IMR-90 (cell line): ENCODE results near the gene TBC1D30. TPM values are rescaled to one million over a fixed set of nuclear protein-coding genes. Genes with fewer than 3 reads are reported as not detected.

Source experiments
- ATAC-seq: fragments of 200-7000 bp; cut with Tn5 transposase; 2 replicates; pipeline ENCODE4 v1.9.1; 2020; ENCODE audit warnings: low read depth, mild to moderate bottlenecking, moderate library complexity
- BruUV-seq: library from RNA; stranded (reverse); fragments of 400-500 nt; replicated peaks from 2 replicates; lab custom pipeline; 2021; lab: Mats Ljungman, UMichigan
- CTCF ChIA-PET: fragments of 300-600 bp; formaldehyde crosslinking; extraction: SDS; loops from one replicate; lab custom pipeline; 2021; ENCODE audit warnings: antibody characterized with exemption; lab: Yijun Ruan, JAX
- POLR2A ChIA-PET: fragments of 300-600 bp; sonication (Branson Sonifier 250); formaldehyde crosslinking; loops from one replicate; lab custom pipeline; 2022; ENCODE audit warnings: antibody characterized with exemption; ENCODE audit not compliant: unreplicated experiment; lab: Charles Lee
- DNase-seq: peaks from one replicate; pipeline ENCODE4 v3.0.0; 2013
- H2AFZ ChIP-seq: replicated peaks from 2 replicates; pipeline ENCODE3; 2013; ENCODE audit warnings: low read length, mild to moderate bottlenecking; ENCODE audit not compliant: poor library complexity
- H2AK5ac ChIP-seq: 2 replicates; pipeline ENCODE4 v1.6.1; 2013; ENCODE audit warnings: low read depth, low read length, inconsistent platforms
- H2AK9ac ChIP-seq: replicated peaks from 2 replicates; pipeline ENCODE3; 2013; ENCODE audit warnings: mild to moderate bottlenecking, low read depth, low read length, moderate library complexity; ENCODE audit not compliant: poor library complexity
- H2BK120ac ChIP-seq: 2 replicates; pipeline ENCODE4 v1.6.1; 2013; ENCODE audit warnings: low read depth, low read length, inconsistent platforms
- H2BK15ac ChIP-seq: 3 replicates; pipeline ENCODE4 v1.6.1; 2013; ENCODE audit warnings: low read depth, low read length, inconsistent platforms
- H2BK20ac ChIP-seq: 2 replicates; pipeline ENCODE4 v1.6.1; 2013; ENCODE audit warnings: low read depth, mild to moderate bottlenecking, inconsistent platforms, low read length, moderate library complexity
- H2BK5ac ChIP-seq: 2 replicates; pipeline ENCODE4 v1.6.1; 2013; ENCODE audit warnings: mild to moderate bottlenecking, low read depth, low read length, inconsistent platforms; ENCODE audit not compliant: poor library complexity, severe bottlenecking
- H3K14ac ChIP-seq: replicated peaks from 2 replicates; pipeline ENCODE4 v1.6.1; 2013; ENCODE audit warnings: low read depth, low read length, inconsistent platforms
- H3K18ac ChIP-seq: 2 replicates; pipeline ENCODE4 v1.6.1; 2013; ENCODE audit warnings: low read depth, low read length, control low read depth
- H3K23ac ChIP-seq: 2 replicates; pipeline ENCODE4 v1.6.1; 2013; ENCODE audit warnings: low read depth, low read length, inconsistent platforms
- H3K27ac ChIP-seq: 2 replicates; pipeline ENCODE4 v1.5.1; 2013; ENCODE audit warnings: mild to moderate bottlenecking, control low read depth, low read length; ENCODE audit not compliant: insufficient read depth
- H3K27me3 ChIP-seq: 2 replicates; pipeline ENCODE4 v1.6.1; 2013; ENCODE audit warnings: low read length; ENCODE audit not compliant: control insufficient read depth, insufficient read depth
- H3K36me3 ChIP-seq: 2 replicates; pipeline ENCODE4 v1.6.1; 2013; ENCODE audit warnings: low read length, mixed read lengths; ENCODE audit not compliant: control insufficient read depth, insufficient read depth
- H3K4ac ChIP-seq: 2 replicates; pipeline ENCODE4 v1.6.1; 2013; ENCODE audit warnings: low read depth, low read length, inconsistent platforms
- H3K4me1 ChIP-seq: 2 replicates; pipeline ENCODE4 v1.6.1; 2013; ENCODE audit warnings: low read length, mixed read lengths; ENCODE audit not compliant: control insufficient read depth, insufficient read depth
- H3K4me2 ChIP-seq: 2 replicates; pipeline ENCODE4 v1.6.1; 2013; ENCODE audit warnings: low read depth, mild to moderate bottlenecking, control low read depth, low read length, moderate library complexity
- H3K4me3 ChIP-seq: 2 replicates; pipeline ENCODE4 v1.5.1; 2013; ENCODE audit warnings: low read depth, mild to moderate bottlenecking, control low read depth, low read length, moderate library complexity; ENCODE audit not compliant: insufficient read depth
- H3K56ac ChIP-seq: 2 replicates; pipeline ENCODE4 v1.6.1; 2013; ENCODE audit warnings: low read length, inconsistent platforms; ENCODE audit not compliant: insufficient read depth; ENCODE audit errors: extremely low read depth
- H3K79me1 ChIP-seq, 2 experiments: 2 replicates each; pipeline ENCODE4 v1.6.1; 2013; ENCODE audit warnings: low read length in 2 of 2, inconsistent platforms in 1 of 2, low read depth in 1 of 2
- H3K9ac ChIP-seq: 2 replicates; pipeline ENCODE4 v1.6.1; 2013; ENCODE audit warnings: low read depth, low read length, control low read depth
- H3K9me1 ChIP-seq: 2 replicates; pipeline ENCODE4 v1.6.1; 2013; ENCODE audit warnings: low read length, inconsistent platforms; ENCODE audit not compliant: insufficient read depth
- H3K9me3 ChIP-seq: 2 replicates; pipeline ENCODE4 v1.6.1; 2013; ENCODE audit warnings: low read length; ENCODE audit not compliant: control insufficient read depth, insufficient read depth
- H4K20me1 ChIP-seq: 2 replicates; pipeline ENCODE4 v1.6.1; 2013; ENCODE audit warnings: low read length, inconsistent platforms; ENCODE audit not compliant: insufficient read depth
- H4K5ac ChIP-seq: 2 replicates; pipeline ENCODE4 v1.6.1; 2013; ENCODE audit warnings: mild to moderate bottlenecking, low read depth, low read length, control low read depth
- H4K8ac ChIP-seq, 2 experiments: 2 replicates each; pipeline ENCODE4 v1.6.1; 2013; ENCODE audit warnings: low read depth in 2 of 2, low read length in 2 of 2, control low read depth in 1 of 2, inconsistent platforms in 1 of 2
- H4K91ac ChIP-seq: 2 replicates; pipeline ENCODE4 v1.6.1; 2013; ENCODE audit warnings: low read depth, low read length, inconsistent platforms; ENCODE audit not compliant: insufficient read depth
- BHLHE40 ChIP-seq: fragments of 150-350 bp; IDR thresholded peaks from 2 replicates; pipeline ENCODE4 v1.6.1; 2016; ENCODE audit warnings: mild to moderate bottlenecking, low read depth, low read length
- CEBPB ChIP-seq: IDR thresholded peaks from 2 replicates; pipeline ENCODE4 v1.6.1; 2012; ENCODE audit warnings: low read depth, low read length, improper control_type of control experiment
- CHD1 ChIP-seq: IDR thresholded peaks from 2 replicates; pipeline ENCODE4 v1.6.1; 2012; ENCODE audit warnings: low read depth, low read length, improper control_type of control experiment
- CTCF ChIP-seq: conservative IDR thresholded peaks from 2 replicates; pipeline ENCODE4 v1.5.1; 2012; ENCODE audit warnings: mild to moderate bottlenecking, low read depth, low read length, improper control_type of control experiment
- FOS ChIP-seq: fragments of 150-350 bp; IDR thresholded peaks from 2 replicates; pipeline ENCODE4 v1.6.1; 2016; ENCODE audit warnings: low read depth, low read length
- MAFK ChIP-seq: IDR thresholded peaks from 2 replicates; pipeline ENCODE4 v1.6.1; 2012; ENCODE audit warnings: low read depth, low read length, improper control_type of control experiment
- MAZ ChIP-seq: IDR thresholded peaks from 2 replicates; pipeline ENCODE4 v1.6.1; 2012; ENCODE audit warnings: low read depth, mild to moderate bottlenecking, low read length, improper control_type of control experiment, moderate library complexity, borderline replicate concordance
- MXI1 ChIP-seq: IDR thresholded peaks from 2 replicates; pipeline ENCODE4 v1.6.1; 2012; ENCODE audit warnings: low read depth, mild to moderate bottlenecking, low read length, moderate library complexity, borderline replicate concordance
- NFE2L2 ChIP-seq: fragments of 150-350 bp; IDR thresholded peaks from 2 replicates; pipeline ENCODE4 v1.6.1; 2016; ENCODE audit warnings: low read depth, mild to moderate bottlenecking, low read length
- POLR2A ChIP-seq: IDR thresholded peaks from 2 replicates; pipeline ENCODE4 v1.6.1; 2012; ENCODE audit warnings: mild to moderate bottlenecking, low read depth, low read length
- RAD21 ChIP-seq: IDR thresholded peaks from 2 replicates; pipeline ENCODE4 v1.6.1; 2012; ENCODE audit warnings: low read length, improper control_type of control experiment
- RCOR1 ChIP-seq: IDR thresholded peaks from 2 replicates; pipeline ENCODE4 v1.6.1; 2012; ENCODE audit warnings: mild to moderate bottlenecking, low read length, improper control_type of control experiment; ENCODE audit not compliant: insufficient replicate concordance
- RFX5 ChIP-seq: IDR thresholded peaks from 2 replicates; pipeline ENCODE4 v1.8.0; 2012; ENCODE audit warnings: low read depth, mild to moderate bottlenecking, low read length, moderate library complexity
- SMC3 ChIP-seq: fragments of 150-350 bp; IDR thresholded peaks from 2 replicates; pipeline ENCODE4 v1.6.1; 2016; ENCODE audit warnings: low read depth, mild to moderate bottlenecking, antibody characterized with exemption, low read length, moderate library complexity
- USF2 ChIP-seq: fragments of 150-350 bp; IDR thresholded peaks from 2 replicates; pipeline ENCODE4 v1.6.1; 2017; ENCODE audit warnings: mild to moderate bottlenecking, antibody characterized with exemption, low read length, low read depth
- WGBS, 2 experiments: methylation state at CpG; one replicate each; pipeline versions ENCODE4 v1.1.5 to v1.1.7; 2013; ENCODE audit warnings: missing lambda C conversion rate in 2 of 2; ENCODE audit not compliant: insufficient read length in 1 of 2; ENCODE audit errors: extremely low coverage in 2 of 2; 5-methylcytosine and 5-hydroxymethylcytosine counted together
- dilution Hi-C: fragments of 300-500 bp; cut with HindIII; formaldehyde crosslinking; loops from one replicate; pipeline ENCODE4 v1.14.3; 2018; ENCODE audit warnings: low sequenced_read_pairs; ENCODE audit not compliant: unreplicated experiment
- in situ Hi-C: fragments of 300-500 bp; cut with MboI; formaldehyde crosslinking; loops from 3 replicates; pipeline ENCODE4 v1.14.3; 2019; ENCODE audit warnings: low sequenced_read_pairs, inconsistent platforms, mixed read lengths
- intact Hi-C: fragments of 100-400 bp; cut with micrococcal nuclease; formaldehyde crosslinking; loops from 2 replicates; pipeline ENCODE4 v1.10.0; 2022
- polyA plus RNA-seq, 3 experiments: library from polyadenylated mRNA; depleted of rRNA; stranded (reverse); fragments of >200 nt; gene quantifications; 2 replicates each; pipeline ENCODE4 v1.2.3, GENCODE V29; 2012; ENCODE audit warnings: low replicate concordance in 1 of 3
- total RNA-seq: library from RNA; depleted of rRNA; stranded (reverse); fragments of >200 nt; gene quantifications from 2 replicates; pipeline ENCODE4 v1.2.3, GENCODE V29; 2012
- TF ChIP-seq, protein P1 (sequence below): fragments of 150-350 bp; IDR thresholded peaks from 2 replicates; pipeline ENCODE4 v1.6.1; 2016; ENCODE audit warnings: low read depth, mild to moderate bottlenecking, low read length, moderate library complexity, borderline replicate concordance

Gene TBC1D30
- total and polyA plus RNA-seq, 2 of the 4 experiments (the other 2 are of a cell fraction) = 0.18 to 0.24 TPM

GRCh38 chr12:64891629-64892028 is 67.2 kb downstream of the TBC1D30 start:
- Histone ChIP-seq H3K18ac (no peak overlapping the region), H3K4me1 (peaks cover 5% of the 10 kb centered on the region; the same call in 1 of the 2 replicates), H2AK9ac (no peak overlapping the region), H3K9me1 (peaks cover 2% of the 10 kb centered on the region; the same call in 1 of the 2 replicates), H2BK5ac (no peak overlapping the region), H4K8ac (no peak overlapping the region), H3K23ac (no peak overlapping the region), H2AFZ (no peak overlapping the region), H2AK5ac (0 out of 2 replicates have a peak overlapping the region, but pooled peaks have one; percentile 16), H3K27ac (no peak overlapping the region), H4K5ac (no peak overlapping the region), H3K4me3 (no peak overlapping the region), H3K56ac (no peak overlapping the region), H2BK15ac (no peak overlapping the region), H3K27me3 (peaks cover 14% of the 10 kb centered on the region; the same call in 1 of the 2 replicates), H3K79me1 (no peaks in the 10 kb centered on the region), H2BK120ac (no peak overlapping the region), H3K4ac (no peak overlapping the region), H3K9me3 (no peaks in the 10 kb centered on the region), H3K9ac (no peak overlapping the region), H2BK20ac (no peak overlapping the region), H4K20me1 (no peaks in the 10 kb centered on the region), H3K36me3 (no peaks in the 10 kb centered on the region), H4K91ac (no peak overlapping the region), H3K14ac (no peak overlapping the region), H3K4me2 (no peak overlapping the region)
- intact Hi-C loops = loop anchor here (1.0 to 10.0 kb wide), 10 partner anchors 216 to 1971 kb away; no protein-coding TSS in a partner anchor
- WGBS, 2 experiments = no CpG with 5 or more reads among the region's 1 CpG
- ChIA-PET POLR2A (no interaction called here), CTCF (interaction anchor here (1.1 to 1.7 kb wide), 5 partner anchors 15 to 342 kb away, joined by 3 to 5 read pairs (median 3); no protein-coding TSS in a partner anchor)
- in situ Hi-C loops = loop anchor here (10.0 to 25.0 kb wide), 5 partner anchors 213 to 1213 kb away; no protein-coding TSS in a partner anchor
- DNase-seq (no peak), ATAC-seq (no peak)
- no TSS peak for BruUV-seq
- no peak for TF ChIP-seq CTCF
- TF ChIP-seq BHLHE40 = no peak
- no peak for TF ChIP-seq FOS
- no peak for TF ChIP-seq POLR2A
- no peak for TF ChIP-seq USF2
- no peak for TF ChIP-seq RFX5
- TF ChIP-seq RCOR1 = no peak
- TF ChIP-seq SMC3 = no peak
- no peak for TF ChIP-seq RAD21
- TF ChIP-seq CEBPB = no peak
- TF ChIP-seq CHD1 = no peak
- no peak for TF ChIP-seq NFE2L2
- TF ChIP-seq, protein P1, sequence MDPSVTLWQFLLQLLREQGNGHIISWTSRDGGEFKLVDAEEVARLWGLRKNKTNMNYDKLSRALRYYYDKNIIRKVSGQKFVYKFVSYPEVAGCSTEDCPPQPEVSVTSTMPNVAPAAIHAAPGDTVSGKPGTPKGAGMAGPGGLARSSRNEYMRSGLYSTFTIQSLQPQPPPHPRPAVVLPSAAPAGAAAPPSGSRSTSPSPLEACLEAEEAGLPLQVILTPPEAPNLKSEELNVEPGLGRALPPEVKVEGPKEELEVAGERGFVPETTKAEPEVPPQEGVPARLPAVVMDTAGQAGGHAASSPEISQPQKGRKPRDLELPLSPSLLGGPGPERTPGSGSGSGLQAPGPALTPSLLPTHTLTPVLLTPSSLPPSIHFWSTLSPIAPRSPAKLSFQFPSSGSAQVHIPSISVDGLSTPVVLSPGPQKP = no peak
- TF ChIP-seq MAZ = no peak
- TF ChIP-seq MAFK = no peak
- no peak for TF ChIP-seq MXI1
- dilution Hi-C loops = no loop called here
